ENCODE measurements around the gene BEND7. TPM values are rescaled to one million over a fixed set of nuclear protein-coding genes. Genes with fewer than 3 reads are reported as not detected.

The BEND7 gene
- total and polyA plus RNA-seq, 4 donors = 4.9 to 27.6 (median 10.4) TPM

DNA sequence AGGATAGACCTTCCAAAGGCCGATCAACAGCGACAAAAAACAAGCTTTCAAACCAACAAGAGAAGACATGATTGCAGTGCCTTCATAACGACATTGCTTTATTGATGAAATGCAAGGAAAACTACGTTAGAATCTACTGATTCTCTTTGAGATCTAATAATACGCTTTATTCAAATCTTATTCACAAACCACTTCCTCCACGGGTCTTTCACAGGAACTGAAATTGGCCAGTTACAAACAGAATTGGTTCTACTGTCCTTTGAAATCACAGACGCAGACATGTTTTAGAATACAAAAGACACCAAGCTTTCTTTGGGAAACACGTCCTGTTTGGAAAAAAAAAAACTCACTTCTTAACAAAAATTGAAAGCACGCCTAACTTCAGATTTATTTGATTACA is 106.0 kb downstream of the BEND7 start:
- no peaks in the 10 kb centered on the region for H3K27me3 ChIP-seq (ENCODE audit: control insufficient read depth in 3 of 3, insufficient read depth in 3 of 3, low read length in 2 of 3)

GRCh38 chr10:13421382-13421917 is 107.4 kb downstream of the BEND7 start:
- ATAC-seq (ENCODE audit: insufficient read depth, low FRiP score) (no peak), DNase-seq (no peak)
- Histone ChIP-seq H3K27me3 (ENCODE audit: control insufficient read depth in 3 of 3, insufficient read depth in 3 of 3, low read length in 2 of 3) (no peaks in the 10 kb centered on the region), H3K36me3 (ENCODE audit: control insufficient read depth in 4 of 4, insufficient read depth in 4 of 4, low read length in 4 of 4) (no peaks in the 10 kb centered on the region), H3K9me3 (ENCODE audit: control insufficient read depth in 4 of 4, insufficient read depth in 3 of 4, low read length in 3 of 4) (peaks cover 0 to 4% (median 0%) of the 10 kb centered on the region in 4 donors), H3K4me3 (no peak overlapping the region), H3K4me1 (ENCODE audit: control insufficient read depth in 5 of 5, insufficient read depth in 5 of 5, low read length in 5 of 5) (peaks cover 0 to 2% (median 0%) of the 10 kb centered on the region in 5 donors), H3K27ac (ENCODE audit: low read depth in 1 of 2, low read length in 1 of 2) (no peak overlapping the region), H3K9ac (ENCODE audit: insufficient read depth in 1 of 2, low read length in 2 of 2) (no peak overlapping the region)
- WGBS, 2 donors = 92 to 96% methylated on average over 2 of the region's 2 CpGs
- TF ChIP-seq, protein P1, sequence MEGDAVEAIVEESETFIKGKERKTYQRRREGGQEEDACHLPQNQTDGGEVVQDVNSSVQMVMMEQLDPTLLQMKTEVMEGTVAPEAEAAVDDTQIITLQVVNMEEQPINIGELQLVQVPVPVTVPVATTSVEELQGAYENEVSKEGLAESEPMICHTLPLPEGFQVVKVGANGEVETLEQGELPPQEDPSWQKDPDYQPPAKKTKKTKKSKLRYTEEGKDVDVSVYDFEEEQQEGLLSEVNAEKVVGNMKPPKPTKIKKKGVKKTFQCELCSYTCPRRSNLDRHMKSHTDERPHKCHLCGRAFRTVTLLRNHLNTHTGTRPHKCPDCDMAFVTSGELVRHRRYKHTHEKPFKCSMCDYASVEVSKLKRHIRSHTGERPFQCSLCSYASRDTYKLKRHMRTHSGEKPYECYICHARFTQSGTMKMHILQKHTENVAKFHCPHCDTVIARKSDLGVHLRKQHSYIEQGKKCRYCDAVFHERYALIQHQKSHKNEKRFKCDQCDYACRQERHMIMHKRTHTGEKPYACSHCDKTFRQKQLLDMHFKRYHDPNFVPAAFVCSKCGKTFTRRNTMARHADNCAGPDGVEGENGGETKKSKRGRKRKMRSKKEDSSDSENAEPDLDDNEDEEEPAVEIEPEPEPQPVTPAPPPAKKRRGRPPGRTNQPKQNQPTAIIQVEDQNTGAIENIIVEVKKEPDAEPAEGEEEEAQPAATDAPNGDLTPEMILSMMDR (IDR thresholded peaks at IDR 0.05; ENCODE audit: control extremely low read depth, extremely low read depth) = no peak

More for the DNA sequence above, 106.0 kb downstream of the BEND7 start:
- Histone ChIP-seq H3K4me1 (ENCODE audit: control insufficient read depth in 5 of 5, insufficient read depth in 5 of 5, low read length in 5 of 5) (peaks cover 0 to 2% (median 0%) of the 10 kb centered on the region in 5 donors), H3K4me3 (no peak overlapping the region), H3K27ac (ENCODE audit: low read depth in 1 of 2, low read length in 1 of 2) (no peak overlapping the region), H3K9me3 (ENCODE audit: control insufficient read depth in 4 of 4, insufficient read depth in 3 of 4, low read length in 3 of 4) (peaks cover 0 to 4% (median 0%) of the 10 kb centered on the region in 4 donors), H3K36me3 (ENCODE audit: control insufficient read depth in 4 of 4, insufficient read depth in 4 of 4, low read length in 4 of 4) (no peaks in the 10 kb centered on the region), H3K9ac (ENCODE audit: insufficient read depth in 1 of 2, low read length in 2 of 2) (no peak overlapping the region)
- TF ChIP-seq, protein P1 (IDR thresholded peaks at IDR 0.05; ENCODE audit: control extremely low read depth, extremely low read depth) = no peak
- WGBS, 2 donors = 68 to 76% methylated on average over 9 of the region's 9 CpGs
- ATAC-seq (ENCODE audit: insufficient read depth, low FRiP score) (no peak), DNase-seq (no peak)

GRCh38 chr10:13420532-13421307 is 108.1 kb downstream of the BEND7 start:
- no peaks in the 10 kb centered on the region for H3K27me3 ChIP-seq (ENCODE audit: control insufficient read depth in 3 of 3, insufficient read depth in 3 of 3, low read length in 2 of 3)
- whole genome bisulfite sequencing, 2 donors = 89 to 93% methylated on average over 13 of the region's 13 CpGs
- H3K9me3 ChIP-seq (ENCODE audit: control insufficient read depth in 4 of 4, insufficient read depth in 3 of 4, low read length in 3 of 4) = peaks cover 0 to 4% (median 0%) of the 10 kb centered on the region in 4 donors
- peaks cover 0 to 2% (median 0%) of the 10 kb centered on the region in 5 donors for H3K4me1 ChIP-seq (ENCODE audit: control insufficient read depth in 5 of 5, insufficient read depth in 5 of 5, low read length in 5 of 5)
- no peak overlapping the region for H3K9ac ChIP-seq (ENCODE audit: insufficient read depth in 1 of 2, low read length in 2 of 2)
- no peak overlapping the region for H3K27ac ChIP-seq (ENCODE audit: low read depth in 1 of 2, low read length in 1 of 2)
- no peak for ATAC-seq (ENCODE audit: insufficient read depth, low FRiP score)
- DNase-seq = no peak
- H3K36me3 ChIP-seq (ENCODE audit: control insufficient read depth in 4 of 4, insufficient read depth in 4 of 4, low read length in 4 of 4) = no peaks in the 10 kb centered on the region
- H3K4me3 ChIP-seq = no peak overlapping the region
- TF ChIP-seq, protein P1 (IDR thresholded peaks at IDR 0.05; ENCODE audit: control extremely low read depth, extremely low read depth) = no peak

Measured in lung (tissue), 12 donors.